Activated CD4-positive, alpha-beta T cell treated with anti-CD3 and anti-CD28 coated beads for 4 hours (primary cell): Measurements from ENCODE around the gene BLOC1S4.
"Not testable (repeated sequence)": the region's sequence is repeated elsewhere in the genome, so short reads cannot be mapped to it uniquely, and the experiment has no call there.

ENCODE experiments used
- DNase-seq, 2 donors: peaks; one replicate each; pipeline ENCODE4 v3.0.0-alpha.2; 2020

The BLOC1S4 gene, protein sequence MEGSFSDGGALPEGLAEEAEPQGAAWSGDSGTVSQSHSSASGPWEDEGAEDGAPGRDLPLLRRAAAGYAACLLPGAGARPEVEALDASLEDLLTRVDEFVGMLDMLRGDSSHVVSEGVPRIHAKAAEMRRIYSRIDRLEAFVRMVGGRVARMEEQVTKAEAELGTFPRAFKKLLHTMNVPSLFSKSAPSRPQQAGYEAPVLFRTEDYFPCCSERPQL

DNA sequence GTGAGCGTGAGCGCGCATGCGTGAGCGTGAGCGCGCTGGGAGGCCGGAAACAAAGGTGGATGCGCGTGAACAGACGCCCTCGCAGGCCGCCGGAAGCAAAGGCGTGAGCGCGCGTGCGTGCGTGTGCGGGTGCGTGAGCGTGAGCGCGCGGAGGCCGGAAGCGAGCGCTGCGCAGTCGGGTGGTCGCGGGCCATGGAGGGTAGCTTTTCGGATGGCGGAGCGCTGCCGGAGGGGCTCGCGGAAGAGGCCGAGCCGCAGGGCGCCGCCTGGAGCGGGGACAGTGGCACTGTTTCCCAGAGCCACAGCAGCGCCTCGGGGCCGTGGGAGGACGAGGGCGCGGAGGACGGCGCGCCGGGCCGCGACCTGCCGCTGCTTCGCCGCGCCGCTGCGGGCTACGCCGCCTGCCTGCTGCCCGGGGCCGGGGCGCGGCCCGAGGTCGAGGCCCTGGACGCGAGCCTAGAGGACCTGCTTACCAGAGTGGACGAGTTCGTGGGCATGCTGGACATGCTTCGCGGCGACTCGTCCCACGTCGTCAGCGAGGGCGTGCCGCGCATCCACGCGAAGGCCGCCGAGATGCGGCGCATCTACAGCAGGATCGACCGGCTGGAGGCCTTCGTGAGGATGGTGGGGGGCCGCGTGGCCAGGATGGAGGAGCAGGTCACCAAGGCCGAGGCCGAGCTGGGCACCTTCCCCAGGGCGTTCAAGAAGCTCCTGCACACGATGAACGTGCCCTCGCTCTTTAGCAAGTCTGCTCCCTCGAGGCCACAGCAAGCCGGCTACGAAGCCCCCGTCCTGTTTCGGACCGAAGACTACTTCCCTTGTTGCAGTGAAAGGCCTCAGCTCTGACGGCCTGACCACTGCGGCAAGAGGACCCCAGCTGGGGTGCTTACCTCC lies at the start of gene BLOC1S4:
Gene BLOC1S4 (plus strand): TSS at position 157 of the 894 bp plus-strand sequence. CDS start 36 bp downstream, at position 193.
- peak; percentile 86 to 88 for DNase-seq

- DNase-seq = no peak
These were observed 47.6 kb upstream of the BLOC1S4 start for GRCh38 chr4:6668391-6668790.

GRCh38 chr4:6671648-6672047 lies 44.3 kb upstream of the BLOC1S4 start:
- no peak for DNase-seq

- no peak for DNase-seq
These were observed 43.8 kb upstream of the BLOC1S4 start for GRCh38 chr4:6672131-6672530.

- not testable (repeated sequence) for DNase-seq
These were observed 43.3 kb upstream of the BLOC1S4 start for GRCh38 chr4:6672541-6673190.

- not testable (repeated sequence) for DNase-seq
These were observed 42.7 kb upstream of the BLOC1S4 start for GRCh38 chr4:6673191-6673659.

DNA sequence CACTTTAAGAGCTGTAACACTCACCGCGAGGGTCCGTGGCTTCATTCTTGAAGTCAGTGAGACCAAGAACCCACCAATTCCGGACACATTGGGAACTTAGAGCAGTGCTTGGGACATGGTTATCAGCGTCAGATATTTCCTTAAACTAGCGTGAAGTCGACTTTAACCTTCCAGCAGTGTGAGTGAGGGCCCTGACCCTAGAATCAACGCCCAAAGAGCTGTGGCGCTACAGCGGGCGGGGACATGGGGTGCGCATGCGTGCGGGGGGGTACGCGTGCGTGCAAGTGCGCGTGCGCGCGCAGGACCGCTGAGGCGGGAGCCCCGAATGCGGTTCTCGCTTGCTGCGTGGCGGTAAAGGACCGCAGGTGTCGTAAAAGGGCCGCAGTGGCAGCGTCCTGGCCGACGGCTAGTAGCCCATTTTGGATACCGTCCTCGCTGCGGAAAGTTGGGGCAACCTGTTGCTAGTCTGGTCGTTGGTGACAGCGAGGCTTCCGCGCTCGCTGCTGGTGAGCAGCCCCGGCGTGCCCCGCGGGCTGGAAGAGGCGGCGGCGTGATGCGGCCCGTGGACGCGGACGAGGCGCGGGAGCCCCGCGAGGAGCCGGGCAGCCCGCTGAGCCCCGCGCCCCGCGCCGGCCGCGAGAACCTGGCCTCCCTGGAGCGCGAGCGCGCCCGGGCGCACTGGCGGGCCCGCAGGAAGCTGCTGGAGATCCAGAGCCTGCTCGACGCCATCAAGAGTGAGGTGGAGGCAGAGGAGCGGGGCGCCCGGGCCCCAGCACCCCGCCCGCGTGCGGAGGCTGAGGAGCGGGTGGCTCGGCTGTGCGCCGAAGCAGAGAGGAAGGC lies 42.1 kb upstream of the BLOC1S4 start:
- peak; percentile 84 to 93 for DNase-seq

DNA sequence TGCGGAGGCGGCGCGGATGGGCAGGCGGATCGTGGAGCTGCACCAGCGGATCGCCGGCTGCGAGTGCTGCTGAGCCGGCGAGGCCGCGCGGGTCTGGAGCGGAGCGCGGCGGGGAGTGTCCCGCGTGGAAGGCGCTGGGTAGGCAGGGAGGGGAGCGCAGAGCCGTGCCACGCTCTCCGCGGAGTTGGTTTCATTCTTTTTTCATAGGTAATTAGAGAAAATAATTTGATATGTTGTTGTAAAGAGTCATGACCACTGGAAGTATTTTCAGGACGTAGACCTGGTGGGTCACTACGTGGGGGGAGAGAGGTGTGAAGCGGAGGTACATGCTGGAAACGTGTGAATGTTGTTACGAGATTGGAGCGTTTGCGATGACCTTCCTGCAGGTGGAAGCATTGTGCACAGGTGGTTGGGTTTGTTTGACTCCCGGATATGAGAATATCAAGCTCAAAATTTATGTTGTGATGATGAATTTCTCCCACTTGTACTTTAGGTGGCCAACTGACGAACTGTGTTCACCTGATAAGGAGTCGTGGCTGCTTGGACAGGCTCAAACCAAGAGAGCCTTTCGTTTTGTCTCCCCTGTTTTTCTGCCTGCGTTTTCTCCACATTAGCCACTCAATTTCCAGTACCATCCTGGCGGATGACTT lies 41.3 kb upstream of the BLOC1S4 start:
- DNase-seq = peak; percentile 68 to 71

- no peak for DNase-seq
These were observed 39.0 kb upstream of the BLOC1S4 start for GRCh38 chr4:6676722-6677558.

DNA sequence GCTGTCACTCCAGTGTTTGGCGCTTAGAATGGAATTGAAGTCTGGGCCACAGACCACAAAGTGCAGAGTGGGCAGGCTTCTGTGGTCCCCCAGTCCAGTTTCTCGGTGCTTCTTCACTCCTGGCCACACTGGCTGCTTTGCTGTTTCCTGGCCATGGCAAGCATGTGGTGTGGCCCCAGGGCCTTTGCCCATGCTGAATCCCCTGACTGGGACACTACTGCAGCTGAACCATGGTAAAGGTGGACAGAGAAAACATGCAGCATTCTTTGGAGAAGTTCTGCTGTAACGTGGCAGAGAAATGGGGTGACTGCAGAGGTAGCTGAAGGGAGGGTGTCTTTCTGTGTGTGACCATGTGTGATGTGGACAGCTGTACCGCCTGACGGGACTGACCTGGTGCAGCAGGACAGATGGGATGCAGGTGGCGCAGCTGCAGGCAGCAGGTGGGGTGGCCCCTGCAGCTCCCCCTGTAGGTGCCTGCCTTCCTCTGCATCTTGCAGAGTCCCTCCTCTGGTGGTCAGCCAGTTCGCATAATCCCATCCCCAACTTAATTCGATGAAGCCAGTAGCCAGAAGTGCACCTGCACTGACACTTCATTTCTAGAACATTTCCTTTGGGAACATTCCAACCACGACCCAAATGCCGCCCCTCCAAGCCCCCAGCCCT lies 35.5 kb upstream of the BLOC1S4 start:
- DNase-seq = no peak

DNA sequence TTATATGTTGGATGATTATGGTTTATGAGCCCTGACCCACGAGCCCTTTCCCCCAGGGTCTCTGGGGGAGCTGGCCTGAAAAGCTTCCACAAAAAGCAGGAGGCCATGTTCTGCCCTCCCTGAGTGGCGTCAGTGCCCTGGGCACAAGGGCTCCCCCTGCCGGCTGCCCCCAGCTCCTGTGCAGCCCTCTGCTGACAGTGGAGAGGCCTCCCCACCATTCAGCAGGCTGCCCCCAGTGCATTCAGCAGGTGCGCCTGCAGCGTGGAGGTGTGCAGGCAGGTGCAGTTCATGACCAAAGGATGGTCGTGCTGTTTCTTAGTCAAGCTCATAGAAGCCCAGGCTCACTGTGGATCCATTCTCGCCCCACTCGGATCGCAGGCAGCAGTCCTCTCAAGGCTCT lies 34.8 kb upstream of the BLOC1S4 start:
- no peak for DNase-seq

DNA sequence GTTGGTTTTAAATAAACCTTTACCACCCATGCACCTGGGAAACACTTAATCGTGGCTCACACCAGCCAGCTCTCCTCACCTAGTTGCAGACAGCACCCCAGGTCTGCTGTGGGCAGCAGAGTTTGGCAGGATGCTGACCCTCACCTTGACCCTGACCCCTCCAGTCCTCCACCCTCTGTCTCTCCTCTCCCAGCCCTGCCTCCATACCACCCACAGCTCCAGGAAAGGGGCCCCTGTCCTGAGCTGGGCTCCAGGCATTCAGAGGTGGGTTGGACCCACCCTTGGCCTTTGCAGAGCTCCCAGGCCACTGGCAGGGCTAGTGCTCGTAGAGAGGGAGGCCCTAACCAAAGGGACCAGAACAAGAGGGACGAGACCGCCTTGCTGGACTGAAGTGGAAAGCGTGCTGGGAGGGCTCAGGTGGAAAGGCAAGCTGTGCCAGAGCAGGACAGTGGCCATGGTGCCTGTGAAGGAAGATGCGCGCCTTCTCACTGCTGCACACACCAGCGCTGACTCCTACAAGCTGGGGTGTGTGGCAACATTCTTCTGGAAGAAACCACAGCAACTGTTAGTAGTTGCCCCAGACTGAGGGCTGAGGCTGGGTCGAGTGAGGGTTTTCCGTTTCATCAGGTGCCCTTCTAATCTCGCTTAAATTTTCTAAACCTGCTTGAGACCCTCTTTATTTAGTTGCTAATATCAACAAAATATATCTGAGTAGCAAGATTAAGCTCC lies 32.9 kb upstream of the BLOC1S4 start:
- no peak for DNase-seq

- no peak for DNase-seq
These were observed 31.3 kb upstream of the BLOC1S4 start for GRCh38 chr4:6684656-6685055.

DNA sequence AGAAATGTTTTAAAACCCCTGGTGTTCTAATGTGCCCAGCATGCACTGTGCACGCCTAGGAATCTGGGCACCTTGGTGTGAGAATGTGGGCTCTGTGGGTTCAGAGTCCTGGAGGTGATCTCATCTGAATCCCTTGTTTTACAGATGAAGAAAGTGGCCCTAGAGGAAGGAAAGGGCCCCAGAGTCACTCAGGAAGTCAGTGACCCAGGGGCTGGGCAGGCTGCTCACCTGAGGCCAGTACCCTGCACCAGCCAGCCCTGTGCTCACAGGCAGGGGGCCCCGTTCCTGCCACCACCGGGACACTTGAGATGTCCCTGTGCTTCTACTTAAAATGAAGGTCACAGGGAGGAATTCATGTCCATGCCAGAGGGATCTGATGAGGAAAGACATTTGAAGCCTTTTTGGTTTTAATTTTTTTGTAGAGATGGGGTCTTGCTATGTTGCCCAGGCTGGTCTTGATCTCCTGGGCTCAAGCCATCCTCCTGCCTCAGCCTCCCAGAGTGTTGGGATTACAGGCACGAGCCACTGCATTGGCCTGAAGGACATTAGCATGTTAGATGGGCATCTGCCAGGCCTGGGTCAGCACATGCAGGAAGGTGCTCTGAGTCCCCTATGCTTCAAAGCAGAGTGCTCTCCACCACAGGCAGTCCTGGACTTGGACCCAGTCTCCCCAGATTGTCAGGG lies 29.7 kb upstream of the BLOC1S4 start:
- DNase-seq = no peak

GRCh38 chr4:6687947-6688878 lies 27.8 kb upstream of the BLOC1S4 start:
- no peak for DNase-seq

DNA sequence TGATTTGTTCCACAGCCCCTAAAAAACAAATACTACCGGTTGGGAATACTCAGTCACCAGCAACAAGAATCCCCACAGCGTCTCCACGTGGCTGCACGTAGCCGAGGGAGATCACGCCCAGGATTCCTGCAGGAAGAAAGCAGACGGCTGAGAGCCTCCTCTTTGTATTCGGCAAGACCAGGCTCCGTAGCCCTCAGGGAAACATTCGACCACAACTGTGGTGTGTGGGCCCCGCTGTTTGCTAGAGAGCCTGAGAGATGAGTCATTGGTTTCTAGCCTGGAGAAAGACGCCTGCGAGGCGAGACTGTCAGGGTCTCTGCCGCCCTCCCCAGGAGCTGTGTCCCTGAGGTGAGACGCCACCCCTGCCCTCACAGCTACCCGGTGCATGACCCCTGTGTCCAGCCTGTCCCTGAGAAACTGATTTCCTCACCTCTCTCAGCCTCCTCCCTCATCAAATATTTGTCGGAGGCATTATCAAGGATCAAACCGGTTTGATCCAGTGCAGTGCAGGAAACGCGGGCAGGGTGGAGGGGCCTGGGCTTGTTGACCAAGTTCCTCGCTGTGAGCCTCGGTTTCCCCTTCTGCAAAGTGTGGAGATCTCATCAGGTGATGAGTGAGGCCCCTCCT lies 27.0 kb upstream of the BLOC1S4 start:
- peak; percentile 71 to 73 for DNase-seq

DNA sequence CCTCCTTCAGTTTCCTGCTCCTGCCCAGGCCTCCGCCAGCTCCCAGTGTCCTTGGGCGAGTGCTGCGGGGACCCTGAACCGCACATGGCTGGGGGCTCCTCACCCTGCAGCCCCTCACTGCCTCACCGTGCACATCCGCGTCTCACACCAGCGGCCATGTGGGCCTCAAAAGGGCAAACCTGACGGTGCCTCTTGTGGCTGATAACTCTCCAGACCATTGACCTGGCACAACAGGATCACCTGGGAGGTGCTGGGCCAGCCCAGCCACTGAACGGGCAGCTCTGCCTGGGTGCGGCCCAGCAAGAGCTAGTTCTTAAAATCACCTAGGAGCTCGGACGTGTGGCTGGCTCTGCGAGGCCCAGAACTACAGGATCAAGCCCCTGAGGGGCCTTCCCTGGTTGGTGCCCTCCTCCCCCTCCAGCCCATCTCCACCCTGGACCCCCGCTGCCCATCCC lies 26.4 kb upstream of the BLOC1S4 start:
- no peak for DNase-seq
